AG04450 (cell line): ENCODE measurements around the gene CCDC192. TPM values are rescaled to one million over a fixed set of nuclear protein-coding genes. Genes with fewer than 3 reads are reported as not detected.

Experiments used
- CTCF ChIA-PET: fragments of 300-600, 350-600 bp; formaldehyde crosslinking; extraction: SDS; loops from one replicate; lab custom pipeline; 2022; ENCODE audit warnings: antibody characterized with exemption, inconsistent platforms; lab: Charles Lee
- POLR2A ChIA-PET: fragments of 350-600 bp; formaldehyde crosslinking; extraction: SDS; loops from one replicate; lab custom pipeline; 2021; ENCODE audit warnings: antibody characterized with exemption, inconsistent platforms; lab: Yijun Ruan, JAX
- DNase-seq: peaks from one replicate; pipeline ENCODE4 v3.0.0-alpha.2; 2011; ENCODE audit warnings: low read depth, low spot score
- H3K27ac ChIP-seq: one replicate; pipeline ENCODE4 v1.5.1; 2012; ENCODE audit warnings: low read depth, low read length, control low read depth
- H3K27me3 ChIP-seq: one replicate; pipeline ENCODE4 v1.6.0; 2012; ENCODE audit warnings: low read length; ENCODE audit not compliant: control insufficient read depth, insufficient read depth
- H3K4me3 ChIP-seq: 2 replicates; pipeline ENCODE4 v1.5.1; 2011; ENCODE audit warnings: mild to moderate bottlenecking, low read depth, low read length, control low read depth
- H3K9me3 ChIP-seq: 2 replicates; pipeline ENCODE4 v1.5.1; 2012; ENCODE audit warnings: low read length; ENCODE audit not compliant: control insufficient read depth, insufficient read depth
- CTCF ChIP-seq: IDR thresholded peaks from 2 replicates; pipeline ENCODE4 v1.5.1; 2011; ENCODE audit warnings: low read depth, low read length, control low read depth, inconsistent platforms
- polyA plus RNA-seq: library from polyadenylated mRNA; depleted of rRNA; stranded (reverse); fragments of >200 nt; gene quantifications from 2 replicates; pipeline ENCODE4 v1.2.3, GENCODE V29; 2011; rRNA removed

CCDC192 gene
- polyA plus RNA-seq, 1 experiment, result not detected

DNA sequence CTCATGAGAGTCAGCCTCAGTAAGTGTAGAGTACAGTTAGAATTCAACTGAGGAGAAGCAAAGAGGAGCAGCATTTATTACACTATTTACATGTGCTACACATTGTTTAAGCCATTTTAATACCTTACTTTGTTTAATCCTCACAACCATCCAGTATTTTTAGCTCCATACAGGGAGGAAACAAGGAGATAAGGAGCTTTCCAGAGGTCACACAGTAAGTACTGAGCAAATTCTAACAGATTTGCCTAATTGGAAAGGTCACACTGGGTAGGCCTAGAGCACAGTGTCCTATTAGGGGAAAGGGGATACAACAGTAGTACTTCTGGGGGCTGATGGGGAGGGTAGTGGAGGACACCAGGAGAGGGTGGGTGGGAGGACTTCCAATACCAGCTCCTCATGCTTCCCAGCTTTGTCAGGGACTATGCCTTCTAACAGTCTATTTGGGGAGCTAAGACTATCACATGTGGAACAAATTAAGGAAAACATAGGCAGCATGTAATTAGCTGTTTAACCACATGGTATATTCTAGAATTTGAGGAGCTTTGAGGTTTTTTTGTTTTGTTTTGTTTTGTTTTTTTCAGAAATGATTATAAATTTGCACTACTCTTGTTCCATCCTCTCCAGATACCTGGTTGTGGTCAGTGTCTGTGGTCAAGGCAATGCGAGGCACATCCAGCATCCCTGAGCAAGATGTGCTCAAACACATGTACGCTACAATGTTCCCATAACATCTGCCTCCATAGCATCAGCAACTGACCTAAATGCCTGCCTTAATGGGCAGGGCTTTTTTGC is 284.4 kb downstream of the CCDC192 start:
- CTCF ChIA-PET, result no interaction called here
- no peak overlapping the region for H3K27ac ChIP-seq
- no peaks in the 10 kb centered on the region for H3K27me3 ChIP-seq
- H3K4me3 ChIP-seq, result no peak overlapping the region
- no peak for DNase-seq
- H3K9me3 ChIP-seq, result no peaks in the 10 kb centered on the region
- POLR2A ChIA-PET, result no interaction called here
- TF ChIP-seq CTCF, result no peak

- TF ChIP-seq CTCF, result no peak
- ChIA-PET CTCF (interaction anchor here (0.6 kb wide), 1 partner anchor 90 kb away, joined by 3 read pairs; no protein-coding TSS in a partner anchor), POLR2A (no interaction called here)
- no peak overlapping the region for H3K4me3 ChIP-seq
- H3K27me3 ChIP-seq, result no peaks in the 10 kb centered on the region
- no peak overlapping the region for H3K27ac ChIP-seq
- no peaks in the 10 kb centered on the region for H3K9me3 ChIP-seq
- peak; percentile 87 for DNase-seq
These were observed 285.1 kb downstream of the CCDC192 start for GRCh38 chr5:127988146-127988760.

Other genes starting within 250 kb of the CCDC192 start
- 108 and 120 TPM in 2 replicates for gene PRRC1, start 185.8 kb upstream of the CCDC192 start, polyA plus RNA-seq
- not detected in 2 replicates for gene CTXN3, start 54.3 kb upstream of the CCDC192 start, polyA plus RNA-seq